Measurements from ENCODE around the gene ANTXR2. TPM values are rescaled to one million over a fixed set of nuclear protein-coding genes. Genes with fewer than 3 reads are reported as not detected.

ANTXR2 gene
- total and polyA plus RNA-seq, 9 of the 15 experiments (the other 6 are each of a cell fraction or from before 2014, with no cell fraction given) = 10.1 to 83.8 (median 60.3) TPM

DNA sequence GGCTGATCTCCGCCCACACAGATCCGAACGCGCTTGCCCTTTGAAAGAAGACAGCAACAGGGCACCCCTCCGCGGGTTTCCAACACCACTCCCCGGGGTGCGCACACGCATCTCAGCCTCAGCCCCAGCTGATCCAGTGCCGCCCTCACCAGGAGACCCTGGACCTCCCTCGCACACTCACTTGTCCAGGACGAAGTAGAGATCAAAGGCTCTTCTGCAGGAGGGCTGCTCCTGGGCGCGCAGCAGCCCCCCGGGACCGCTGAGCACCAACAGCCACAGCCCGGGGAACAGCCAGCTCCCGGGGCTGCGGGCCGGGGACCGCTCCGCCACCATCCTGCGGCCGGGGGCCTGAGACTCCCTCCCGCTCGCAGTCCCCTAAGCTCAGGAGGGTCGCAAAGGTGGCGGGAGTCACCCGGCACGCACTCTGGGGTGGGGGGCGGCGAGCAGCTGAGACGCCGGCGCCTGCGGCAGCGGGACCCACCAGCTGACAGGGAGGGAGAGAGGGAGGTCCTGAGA, 743 bp downstream of the ANTXR2 start:
- intact Hi-C loops (cut with micrococcal nuclease) = loop anchor here (2.0 to 5.0 kb wide), 4 partner anchors 55 to 265 kb away; partner anchors contain the start of gene CFAP299
- DNase-seq (ENCODE audit: extremely low read depth in 1 of 4, low spot score in 3 of 4) = peak; percentile 36 to 66 (median 48)
- no TSS peak for BruUV-seq (replicated peaks)
- no peak for TF ChIP-seq DMBX1 (CRISPR knock-in tag; IDR thresholded peaks at IDR 0.05; ENCODE audit: borderline replicate concordance)
- TF ChIP-seq, protein P1, sequence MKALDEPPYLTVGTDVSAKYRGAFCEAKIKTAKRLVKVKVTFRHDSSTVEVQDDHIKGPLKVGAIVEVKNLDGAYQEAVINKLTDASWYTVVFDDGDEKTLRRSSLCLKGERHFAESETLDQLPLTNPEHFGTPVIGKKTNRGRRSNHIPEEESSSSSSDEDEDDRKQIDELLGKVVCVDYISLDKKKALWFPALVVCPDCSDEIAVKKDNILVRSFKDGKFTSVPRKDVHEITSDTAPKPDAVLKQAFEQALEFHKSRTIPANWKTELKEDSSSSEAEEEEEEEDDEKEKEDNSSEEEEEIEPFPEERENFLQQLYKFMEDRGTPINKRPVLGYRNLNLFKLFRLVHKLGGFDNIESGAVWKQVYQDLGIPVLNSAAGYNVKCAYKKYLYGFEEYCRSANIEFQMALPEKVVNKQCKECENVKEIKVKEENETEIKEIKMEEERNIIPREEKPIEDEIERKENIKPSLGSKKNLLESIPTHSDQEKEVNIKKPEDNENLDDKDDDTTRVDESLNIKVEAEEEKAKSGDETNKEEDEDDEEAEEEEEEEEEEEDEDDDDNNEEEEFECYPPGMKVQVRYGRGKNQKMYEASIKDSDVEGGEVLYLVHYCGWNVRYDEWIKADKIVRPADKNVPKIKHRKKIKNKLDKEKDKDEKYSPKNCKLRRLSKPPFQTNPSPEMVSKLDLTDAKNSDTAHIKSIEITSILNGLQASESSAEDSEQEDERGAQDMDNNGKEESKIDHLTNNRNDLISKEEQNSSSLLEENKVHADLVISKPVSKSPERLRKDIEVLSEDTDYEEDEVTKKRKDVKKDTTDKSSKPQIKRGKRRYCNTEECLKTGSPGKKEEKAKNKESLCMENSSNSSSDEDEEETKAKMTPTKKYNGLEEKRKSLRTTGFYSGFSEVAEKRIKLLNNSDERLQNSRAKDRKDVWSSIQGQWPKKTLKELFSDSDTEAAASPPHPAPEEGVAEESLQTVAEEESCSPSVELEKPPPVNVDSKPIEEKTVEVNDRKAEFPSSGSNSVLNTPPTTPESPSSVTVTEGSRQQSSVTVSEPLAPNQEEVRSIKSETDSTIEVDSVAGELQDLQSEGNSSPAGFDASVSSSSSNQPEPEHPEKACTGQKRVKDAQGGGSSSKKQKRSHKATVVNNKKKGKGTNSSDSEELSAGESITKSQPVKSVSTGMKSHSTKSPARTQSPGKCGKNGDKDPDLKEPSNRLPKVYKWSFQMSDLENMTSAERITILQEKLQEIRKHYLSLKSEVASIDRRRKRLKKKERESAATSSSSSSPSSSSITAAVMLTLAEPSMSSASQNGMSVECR (CRISPR knock-in tag; IDR thresholded peaks at IDR 0.05) = peak; percentile 56
- TF ChIP-seq ASH1L (IDR thresholded peaks at IDR 0.05; ENCODE audit: borderline replicate concordance, low read depth, partially characterized antibody) = no peak
- no peak for TF ChIP-seq ZKSCAN8 (CRISPR knock-in tag; IDR thresholded peaks at IDR 0.05)
- TF ChIP-seq ZNF140 (CRISPR knock-in tag; IDR thresholded peaks at IDR 0.05) = no peak
- 0 out of 2 replicates have a peak, but pooled peaks have one; percentile 70 for TF ChIP-seq KAT7 (CRISPR knock-in tag; IDR thresholded peaks at IDR 0.05; ENCODE audit: borderline replicate concordance)
- no peak for TF ChIP-seq TGIF2 (CRISPR knock-in tag; IDR thresholded peaks at IDR 0.05)
- TF ChIP-seq HMG20B (CRISPR knock-in tag; IDR thresholded peaks at IDR 0.05) = no peak
- TF ChIP-seq, protein P2, sequence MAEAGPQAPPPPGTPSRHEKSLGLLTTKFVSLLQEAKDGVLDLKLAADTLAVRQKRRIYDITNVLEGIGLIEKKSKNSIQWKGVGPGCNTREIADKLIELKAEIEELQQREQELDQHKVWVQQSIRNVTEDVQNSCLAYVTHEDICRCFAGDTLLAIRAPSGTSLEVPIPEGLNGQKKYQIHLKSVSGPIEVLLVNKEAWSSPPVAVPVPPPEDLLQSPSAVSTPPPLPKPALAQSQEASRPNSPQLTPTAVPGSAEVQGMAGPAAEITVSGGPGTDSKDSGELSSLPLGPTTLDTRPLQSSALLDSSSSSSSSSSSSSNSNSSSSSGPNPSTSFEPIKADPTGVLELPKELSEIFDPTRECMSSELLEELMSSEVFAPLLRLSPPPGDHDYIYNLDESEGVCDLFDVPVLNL (CRISPR knock-in tag; IDR thresholded peaks at IDR 0.05; ENCODE audit: low read depth) = 0 out of 2 replicates have a peak, but pooled peaks have one; percentile 24
- TF ChIP-seq KAT8 (IDR thresholded peaks at IDR 0.05; ENCODE audit: low read depth) = no peak
- no peak for TF ChIP-seq ZNF175 (CRISPR knock-in tag; IDR thresholded peaks at IDR 0.05; ENCODE audit: low read depth)
- 0 out of 2 replicates have a peak, but pooled peaks have one; percentile 61 for TF ChIP-seq SRSF3 (IDR thresholded peaks at IDR 0.05; ENCODE audit: insufficient read depth, low read length)
- TF ChIP-seq BRCA1 (IDR thresholded peaks at IDR 0.05) = no peak
- no peak for TF ChIP-seq BRCA1 (CRISPR knock-in tag; IDR thresholded peaks at IDR 0.05)
- TF ChIP-seq, protein P3, sequence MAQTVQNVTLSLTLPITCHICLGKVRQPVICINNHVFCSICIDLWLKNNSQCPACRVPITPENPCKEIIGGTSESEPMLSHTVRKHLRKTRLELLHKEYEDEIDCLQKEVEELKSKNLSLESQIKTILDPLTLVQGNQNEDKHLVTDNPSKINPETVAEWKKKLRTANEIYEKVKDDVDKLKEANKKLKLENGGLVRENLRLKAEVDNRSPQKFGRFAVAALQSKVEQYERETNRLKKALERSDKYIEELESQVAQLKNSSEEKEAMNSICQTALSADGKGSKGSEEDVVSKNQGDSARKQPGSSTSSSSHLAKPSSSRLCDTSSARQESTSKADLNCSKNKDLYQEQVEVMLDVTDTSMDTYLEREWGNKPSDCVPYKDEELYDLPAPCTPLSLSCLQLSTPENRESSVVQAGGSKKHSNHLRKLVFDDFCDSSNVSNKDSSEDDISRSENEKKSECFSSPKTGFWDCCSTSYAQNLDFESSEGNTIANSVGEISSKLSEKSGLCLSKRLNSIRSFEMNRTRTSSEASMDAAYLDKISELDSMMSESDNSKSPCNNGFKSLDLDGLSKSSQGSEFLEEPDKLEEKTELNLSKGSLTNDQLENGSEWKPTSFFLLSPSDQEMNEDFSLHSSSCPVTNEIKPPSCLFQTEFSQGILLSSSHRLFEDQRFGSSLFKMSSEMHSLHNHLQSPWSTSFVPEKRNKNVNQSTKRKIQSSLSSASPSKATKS (CRISPR knock-in tag; IDR thresholded peaks at IDR 0.05) = no peak

More for the DNA sequence above, 743 bp downstream of the ANTXR2 start:
- Histone ChIP-seq H3K9me3 (replicated peaks; ENCODE audit: control insufficient read depth, insufficient read depth, low read depth, low read length) (no peaks in the 10 kb centered on the region), H3K4me2 (ENCODE audit: insufficient read depth, low read length) (peak overlapping the region; percentile 76), H3K36me3 (ENCODE audit: control insufficient read depth, insufficient read depth, low read length) (peaks cover 35% of the 10 kb centered on the region; the same call in 2 of the 3 replicates), H3K4me1 (replicated peaks in 1 of 2; ENCODE audit: control insufficient read depth in 2 of 2, insufficient read depth in 2 of 2, low read length in 2 of 2) (peaks cover 12 to 27% of the 10 kb centered on the region in 2 experiments; a peak in 4 of 5 replicates), H2AFZ (ENCODE audit: low read depth, low read length) (peak overlapping the region; percentile 95), H3K9me1 (ENCODE audit: control insufficient read depth, insufficient read depth, low read length) (no peaks in the 10 kb centered on the region), H3K79me2 (ENCODE audit: control insufficient read depth, insufficient read depth, low read length) (peaks cover 55% of the 10 kb centered on the region), H4K20me1 (replicated peaks; ENCODE audit: control insufficient read depth, insufficient read depth, low read length) (no peaks in the 10 kb centered on the region), H3K27me3 (ENCODE audit: control insufficient read depth in 2 of 2, insufficient read depth in 2 of 2, low read length in 2 of 2) (no peaks in the 10 kb centered on the region), H3K4me3 (peak overlapping the region; percentile 89), H3K27ac (ENCODE audit: extremely low read depth, low read depth, low read length) (peak overlapping the region; percentile 87), H3K9ac (ENCODE audit: insufficient read depth in 1 of 2, low read depth in 2 of 2, low read length in 2 of 2) (peak overlapping the region; percentile 77 to 96)
- FAIRE-seq (no peak), ATAC-seq (peak; percentile 68)
- ChIA-PET POLR2A (interaction anchor here (1.0 to 1.8 kb wide), 7 partner anchors 8 to 148 kb away, joined by 3 to 10 read pairs (median 4); no protein-coding TSS in a partner anchor), CTCF (ENCODE audit: low intra/inter-chr PET ratio) (no interaction called here)
- 1% methylated on average over 36 of the region's 37 CpGs for WGBS (ENCODE audit: insufficient coverage, low coverage, missing lambda C conversion rate)
- in situ Hi-C loops (cut with MboI) = no loop called here

Data from K562 (cell line).